ENCODE data around the gene NARF. TPM values are rescaled to one million over a fixed set of nuclear protein-coding genes. Genes with fewer than 3 reads are reported as not detected.
"Not testable (repeated sequence)": the region's sequence is repeated elsewhere in the genome, so short reads cannot be mapped to it uniquely, and the experiment has no call there.

NARF gene
- total RNA-seq, 1 donor from 2014 or later = 62.6 TPM

- Histone ChIP-seq H3K36me3 (no peaks in the 10 kb centered on the region), H3K27me3 (no peaks in the 10 kb centered on the region), H3K27ac (peak overlapping the region; percentile 85), H3K4me1 (peaks cover 49% of the 10 kb centered on the region), H3K4me3 (peak overlapping the region; percentile 88 to 95), H3K9me3 (no peaks in the 10 kb centered on the region)
- DNase-seq (ENCODE audit: extremely low spot score in 2 of 2) = no peak
- no peak for TF ChIP-seq POLR2AphosphoS5 (IDR thresholded peaks at IDR 0.05; ENCODE audit: insufficient read depth in 1 of 2, low read depth in 1 of 2)
- TF ChIP-seq POLR2A (IDR thresholded peaks at IDR 0.05) = no peak
- no peak for TF ChIP-seq CTCF (IDR thresholded peaks at IDR 0.05)
- intact Hi-C loops (cut with DNase I) = no loop called here
Measured at GRCh38 chr17:82449883-82450356, 8.6 kb upstream of the NARF start.

- peak within 1 kb of the TSS; percentile 85 for H3K27ac ChIP-seq
- no peak for TF ChIP-seq CTCF (IDR thresholded peaks at IDR 0.05)
- TF ChIP-seq POLR2AphosphoS5 (IDR thresholded peaks at IDR 0.05; ENCODE audit: insufficient read depth in 1 of 2, low read depth in 1 of 2) = peak; percentile 75 to 88
- peak in 1 of 2 donors; percentile 68 for TF ChIP-seq POLR2A (IDR thresholded peaks at IDR 0.05)
- H3K4me3 ChIP-seq = peak within 1 kb of the TSS; percentile 88 to 95
- H3K27me3 ChIP-seq = no peaks in the 10 kb centered on the region
- H3K4me1 ChIP-seq = peaks cover 44% of the 10 kb centered on the region
- H3K9me3 ChIP-seq = no peaks in the 10 kb centered on the region
- intact Hi-C loops (cut with DNase I) = no loop called here
- H3K36me3 ChIP-seq = no peaks in the 10 kb centered on the region
- DNase-seq (ENCODE audit: extremely low spot score in 2 of 2) = no peak
Measured at GRCh38 chr17:82450357-82451106, 8.0 kb upstream of the NARF start, which contains the start of gene CYBC1. CYBC1 (minus strand) TSS chr17:82450752; CDS start chr17:82449254, 1,498 bp downstream.

- Histone ChIP-seq H3K4me3 (no peak overlapping the region), H3K4me1 (peaks cover 34% of the 10 kb centered on the region), H3K9me3 (no peaks in the 10 kb centered on the region), H3K27me3 (no peaks in the 10 kb centered on the region), H3K27ac (no peak overlapping the region), H3K36me3 (no peaks in the 10 kb centered on the region)
- intact Hi-C loops (cut with DNase I) = no loop called here
- no peak for TF ChIP-seq POLR2AphosphoS5 (IDR thresholded peaks at IDR 0.05; ENCODE audit: insufficient read depth in 1 of 2, low read depth in 1 of 2)
- TF ChIP-seq POLR2A (IDR thresholded peaks at IDR 0.05) = no peak
- TF ChIP-seq CTCF (IDR thresholded peaks at IDR 0.05) = no peak
- no peak for DNase-seq (ENCODE audit: extremely low spot score in 2 of 2)
Measured at GRCh38 chr17:82452162-82452561, 6.4 kb upstream of the NARF start.

GRCh38 chr17:82453151-82453550 is 5.4 kb upstream of the NARF start:
- H3K36me3 ChIP-seq; H3K9me3 ChIP-seq; DNase-seq (ENCODE audit: extremely low spot score in 2 of 2); H3K4me3 ChIP-seq; H3K27ac ChIP-seq; H3K27me3 ChIP-seq; intact Hi-C loops (cut with DNase I): not testable (repeated sequence)
- H3K4me1 ChIP-seq = peaks cover 34% of the 10 kb centered on the region

- H3K36me3 ChIP-seq; H3K9me3 ChIP-seq; intact Hi-C loops (cut with DNase I); DNase-seq (ENCODE audit: extremely low spot score in 2 of 2); H3K4me3 ChIP-seq; H3K27me3 ChIP-seq; H3K27ac ChIP-seq: not testable (repeated sequence)
- peaks cover 34% of the 10 kb centered on the region for H3K4me1 ChIP-seq
Measured at GRCh38 chr17:82453706-82454105, 4.8 kb upstream of the NARF start.
